IMR-90 (cell line): ENCODE data around the gene MAP1LC3B2. TPM values are rescaled to one million over a fixed set of nuclear protein-coding genes. Genes with fewer than 3 reads are reported as not detected.

Experiments
- ATAC-seq: fragments of 200-7000 bp; cut with Tn5 transposase; 2 replicates; pipeline ENCODE4 v1.9.1; 2020; ENCODE audit warnings: low read depth, mild to moderate bottlenecking, moderate library complexity
- BruUV-seq: library from RNA; stranded (reverse); fragments of 400-500 nt; replicated peaks from 2 replicates; lab custom pipeline; 2021; lab: Mats Ljungman, UMichigan
- CTCF ChIA-PET: fragments of 300-600 bp; formaldehyde crosslinking; extraction: SDS; loops from one replicate; lab custom pipeline; 2021; ENCODE audit warnings: antibody characterized with exemption; lab: Yijun Ruan, JAX
- POLR2A ChIA-PET: fragments of 300-600 bp; sonication (Branson Sonifier 250); formaldehyde crosslinking; loops from one replicate; lab custom pipeline; 2022; ENCODE audit warnings: antibody characterized with exemption; ENCODE audit not compliant: unreplicated experiment; lab: Charles Lee
- DNase-seq: peaks from one replicate; pipeline ENCODE4 v3.0.0; 2013
- H2AFZ ChIP-seq: replicated peaks from 2 replicates; pipeline ENCODE3; 2013; ENCODE audit warnings: low read length, mild to moderate bottlenecking; ENCODE audit not compliant: poor library complexity
- H2AK5ac ChIP-seq: 2 replicates; pipeline ENCODE4 v1.6.1; 2013; ENCODE audit warnings: low read depth, low read length, inconsistent platforms
- H2AK9ac ChIP-seq: replicated peaks from 2 replicates; pipeline ENCODE3; 2013; ENCODE audit warnings: mild to moderate bottlenecking, low read depth, low read length, moderate library complexity; ENCODE audit not compliant: poor library complexity
- H2BK120ac ChIP-seq: 2 replicates; pipeline ENCODE4 v1.6.1; 2013; ENCODE audit warnings: low read depth, low read length, inconsistent platforms
- H2BK15ac ChIP-seq: 3 replicates; pipeline ENCODE4 v1.6.1; 2013; ENCODE audit warnings: low read depth, low read length, inconsistent platforms
- H2BK20ac ChIP-seq: 2 replicates; pipeline ENCODE4 v1.6.1; 2013; ENCODE audit warnings: low read depth, mild to moderate bottlenecking, inconsistent platforms, low read length, moderate library complexity
- H2BK5ac ChIP-seq: 2 replicates; pipeline ENCODE4 v1.6.1; 2013; ENCODE audit warnings: mild to moderate bottlenecking, low read depth, low read length, inconsistent platforms; ENCODE audit not compliant: poor library complexity, severe bottlenecking
- H3K14ac ChIP-seq: replicated peaks from 2 replicates; pipeline ENCODE4 v1.6.1; 2013; ENCODE audit warnings: low read depth, low read length, inconsistent platforms
- H3K18ac ChIP-seq: 2 replicates; pipeline ENCODE4 v1.6.1; 2013; ENCODE audit warnings: low read depth, low read length, control low read depth
- H3K23ac ChIP-seq: 2 replicates; pipeline ENCODE4 v1.6.1; 2013; ENCODE audit warnings: low read depth, low read length, inconsistent platforms
- H3K27ac ChIP-seq: 2 replicates; pipeline ENCODE4 v1.5.1; 2013; ENCODE audit warnings: mild to moderate bottlenecking, control low read depth, low read length; ENCODE audit not compliant: insufficient read depth
- H3K27me3 ChIP-seq: 2 replicates; pipeline ENCODE4 v1.6.1; 2013; ENCODE audit warnings: low read length; ENCODE audit not compliant: control insufficient read depth, insufficient read depth
- H3K36me3 ChIP-seq: 2 replicates; pipeline ENCODE4 v1.6.1; 2013; ENCODE audit warnings: low read length, mixed read lengths; ENCODE audit not compliant: control insufficient read depth, insufficient read depth
- H3K4ac ChIP-seq: 2 replicates; pipeline ENCODE4 v1.6.1; 2013; ENCODE audit warnings: low read depth, low read length, inconsistent platforms
- H3K4me1 ChIP-seq: 2 replicates; pipeline ENCODE4 v1.6.1; 2013; ENCODE audit warnings: low read length, mixed read lengths; ENCODE audit not compliant: control insufficient read depth, insufficient read depth
- H3K4me2 ChIP-seq: 2 replicates; pipeline ENCODE4 v1.6.1; 2013; ENCODE audit warnings: low read depth, mild to moderate bottlenecking, control low read depth, low read length, moderate library complexity
- H3K4me3 ChIP-seq: 2 replicates; pipeline ENCODE4 v1.5.1; 2013; ENCODE audit warnings: low read depth, mild to moderate bottlenecking, control low read depth, low read length, moderate library complexity; ENCODE audit not compliant: insufficient read depth
- H3K56ac ChIP-seq: 2 replicates; pipeline ENCODE4 v1.6.1; 2013; ENCODE audit warnings: low read length, inconsistent platforms; ENCODE audit not compliant: insufficient read depth; ENCODE audit errors: extremely low read depth
- H3K79me1 ChIP-seq, 2 experiments: 2 replicates each; pipeline ENCODE4 v1.6.1; 2013; ENCODE audit warnings: low read length in 2 of 2, inconsistent platforms in 1 of 2, low read depth in 1 of 2
- H3K9ac ChIP-seq: 2 replicates; pipeline ENCODE4 v1.6.1; 2013; ENCODE audit warnings: low read depth, low read length, control low read depth
- H3K9me1 ChIP-seq: 2 replicates; pipeline ENCODE4 v1.6.1; 2013; ENCODE audit warnings: low read length, inconsistent platforms; ENCODE audit not compliant: insufficient read depth
- H3K9me3 ChIP-seq: 2 replicates; pipeline ENCODE4 v1.6.1; 2013; ENCODE audit warnings: low read length; ENCODE audit not compliant: control insufficient read depth, insufficient read depth
- H4K20me1 ChIP-seq: 2 replicates; pipeline ENCODE4 v1.6.1; 2013; ENCODE audit warnings: low read length, inconsistent platforms; ENCODE audit not compliant: insufficient read depth
- H4K5ac ChIP-seq: 2 replicates; pipeline ENCODE4 v1.6.1; 2013; ENCODE audit warnings: mild to moderate bottlenecking, low read depth, low read length, control low read depth
- H4K8ac ChIP-seq, 2 experiments: 2 replicates each; pipeline ENCODE4 v1.6.1; 2013; ENCODE audit warnings: low read depth in 2 of 2, low read length in 2 of 2, control low read depth in 1 of 2, inconsistent platforms in 1 of 2
- H4K91ac ChIP-seq: 2 replicates; pipeline ENCODE4 v1.6.1; 2013; ENCODE audit warnings: low read depth, low read length, inconsistent platforms; ENCODE audit not compliant: insufficient read depth
- MXI1 ChIP-seq: IDR thresholded peaks from 2 replicates; pipeline ENCODE4 v1.6.1; 2012; ENCODE audit warnings: low read depth, mild to moderate bottlenecking, low read length, moderate library complexity, borderline replicate concordance
- WGBS, 2 experiments: methylation state at CpG; one replicate each; pipeline versions ENCODE4 v1.1.5 to v1.1.7; 2013; ENCODE audit warnings: missing lambda C conversion rate in 2 of 2; ENCODE audit not compliant: insufficient read length in 1 of 2; ENCODE audit errors: extremely low coverage in 2 of 2; 5-methylcytosine and 5-hydroxymethylcytosine counted together
- dilution Hi-C: fragments of 300-500 bp; cut with HindIII; formaldehyde crosslinking; loops from one replicate; pipeline ENCODE4 v1.14.3; 2018; ENCODE audit warnings: low sequenced_read_pairs; ENCODE audit not compliant: unreplicated experiment
- in situ Hi-C: fragments of 300-500 bp; cut with MboI; formaldehyde crosslinking; loops from 3 replicates; pipeline ENCODE4 v1.14.3; 2019; ENCODE audit warnings: low sequenced_read_pairs, inconsistent platforms, mixed read lengths
- intact Hi-C: fragments of 100-400 bp; cut with micrococcal nuclease; formaldehyde crosslinking; loops from 2 replicates; pipeline ENCODE4 v1.10.0; 2022
- polyA plus RNA-seq, 3 experiments: library from polyadenylated mRNA; depleted of rRNA; stranded (reverse); fragments of >200 nt; gene quantifications; 2 replicates each; pipeline ENCODE4 v1.2.3, GENCODE V29; 2012; ENCODE audit warnings: low replicate concordance in 1 of 3
- total RNA-seq: library from RNA; depleted of rRNA; stranded (reverse); fragments of >200 nt; gene quantifications from 2 replicates; pipeline ENCODE4 v1.2.3, GENCODE V29; 2012

MAP1LC3B2 gene
- total and polyA plus RNA-seq, 2 of the 4 experiments (the other 2 are of a cell fraction), result 1.4 TPM; not detected in 1

DNA sequence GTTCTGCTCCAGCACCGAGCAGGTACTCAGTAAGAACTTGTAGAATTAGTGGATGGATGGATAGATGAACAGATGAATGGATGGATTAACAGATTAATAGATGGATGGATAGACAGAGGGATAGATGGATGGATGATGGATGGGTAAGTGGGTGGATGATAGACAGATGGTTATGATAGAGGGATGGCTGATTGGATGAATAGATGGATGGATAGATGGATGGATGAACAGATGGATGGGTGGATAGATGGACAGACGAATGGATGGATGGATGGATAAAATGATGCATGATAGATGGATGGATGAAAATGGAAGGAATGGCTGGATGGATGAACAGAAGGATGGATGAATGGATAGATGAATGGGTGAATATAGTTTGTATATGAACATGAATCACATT is 8.0 kb upstream of the MAP1LC3B2 start:
- Histone ChIP-seq H3K79me1 (no peaks in the 10 kb centered on the region), H2AK9ac (no peak overlapping the region), H3K23ac (no peak overlapping the region), H4K20me1 (no peaks in the 10 kb centered on the region), H3K36me3 (no peaks in the 10 kb centered on the region), H4K5ac (no peak overlapping the region), H3K27me3 (no peaks in the 10 kb centered on the region), H3K14ac (no peak overlapping the region), H4K8ac (no peak overlapping the region), H3K4me3 (no peak overlapping the region), H3K4me1 (peaks cover 8% of the 10 kb centered on the region), H3K4me2 (no peak overlapping the region), H2BK15ac (no peak overlapping the region; the same call in 2 of the 3 replicates), H2BK120ac (no peak overlapping the region), H3K4ac (no peak overlapping the region), H2BK20ac (no peak overlapping the region), H3K9me1 (peaks cover 5% of the 10 kb centered on the region; the same call in 1 of the 2 replicates), H2AK5ac (0 out of 2 replicates have a peak overlapping the region, but pooled peaks have one; percentile 12), H2AFZ (no peak overlapping the region), H3K56ac (no peak overlapping the region), H3K9me3 (no peaks in the 10 kb centered on the region), H4K91ac (no peak overlapping the region; the same call in 1 of the 2 replicates), H3K9ac (no peak overlapping the region), H3K27ac (no peak overlapping the region), H3K18ac (no peak overlapping the region), H2BK5ac (peak overlapping the region; percentile 47)
- dilution Hi-C loops (no loop called here), in situ Hi-C loops (no loop called here), intact Hi-C loops (no loop called here)
- DNase-seq, result no peak
- BruUV-seq, result no TSS peak
- TF ChIP-seq MXI1, result no peak
- 79% methylated on average over 2 of the region's 2 CpGs; no CpG with 5 or more reads in 1 of the 2 experiments for WGBS, 2 experiments
- POLR2A ChIA-PET, result no interaction called here
- ATAC-seq, result no peak
- CTCF ChIA-PET, result no interaction called here
